HPDE6-E6E7 (cell line): Measurements from ENCODE around the gene DYNLRB1.
A peak's percentile ranks its signal among the peaks of the same experiment; 100 is the strongest.

Experiments used
- DNase-seq: peaks from one replicate; pipeline ENCODE4 v3.0.0; 2011; ENCODE audit warnings: missing footprints; ENCODE audit errors: extremely low spot score

The DYNLRB1 gene

DNA sequence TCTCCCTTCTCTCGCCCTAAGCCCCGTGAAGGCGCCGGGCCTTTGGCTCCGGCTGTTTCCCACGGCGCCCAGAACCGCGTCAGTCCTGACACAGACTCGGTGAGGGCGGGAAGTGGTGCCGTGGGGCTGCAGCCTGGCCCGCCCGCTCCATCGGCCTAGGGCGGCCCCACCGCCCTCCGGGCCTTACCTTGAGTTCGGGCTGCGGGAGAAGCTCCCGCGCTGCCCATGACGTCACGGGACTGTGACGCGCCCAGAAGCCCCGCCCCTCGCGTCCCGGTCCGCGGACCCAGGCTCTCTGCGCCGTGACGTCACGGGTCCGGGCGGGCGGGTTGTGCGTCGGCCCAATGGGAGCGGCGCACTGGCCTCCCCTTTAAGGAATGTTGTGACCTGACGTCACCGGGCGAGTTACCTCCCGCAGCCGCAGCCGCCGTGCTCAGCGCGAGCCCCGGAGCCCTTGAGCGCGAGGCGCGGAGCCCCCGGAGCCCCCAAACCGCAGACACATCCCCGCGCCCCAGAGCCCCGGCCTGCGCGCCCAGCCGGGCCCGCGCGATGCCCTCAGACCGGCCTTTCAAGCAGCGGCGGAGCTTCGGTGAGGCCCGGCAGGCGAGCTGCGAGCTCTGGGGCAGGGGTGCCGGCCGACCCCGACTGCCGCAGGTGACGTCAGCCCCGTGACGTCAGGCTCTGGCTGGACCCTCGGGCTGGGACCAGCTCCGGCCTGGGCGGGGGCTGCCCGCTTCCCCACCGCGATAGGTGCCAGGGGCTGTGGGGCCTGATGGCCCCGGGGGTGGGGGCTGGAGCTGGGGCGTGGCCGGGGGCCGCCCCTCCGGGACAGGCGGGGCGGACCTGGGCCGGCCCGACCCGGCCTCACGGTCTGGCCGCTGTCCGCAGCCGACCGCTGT is 42.3 kb downstream of the DYNLRB1 start, which contains the start of gene MAP1LC3A:
TSS of gene MAP1LC3A (plus strand) at position 399 of the 899 bp plus-strand sequence. CDS start at position 550, 151 bp downstream.
- DNase-seq: peak; percentile 99

GRCh38 chr20:34559311-34560140 is 43.3 kb downstream of the DYNLRB1 start:
- no peak for DNase-seq

GRCh38 chr20:34560141-34560523 is 43.9 kb downstream of the DYNLRB1 start:
- DNase-seq: no peak

GRCh38 chr20:34560614-34561013 is 44.4 kb downstream of the DYNLRB1 start:
- DNase-seq: no peak

DNA sequence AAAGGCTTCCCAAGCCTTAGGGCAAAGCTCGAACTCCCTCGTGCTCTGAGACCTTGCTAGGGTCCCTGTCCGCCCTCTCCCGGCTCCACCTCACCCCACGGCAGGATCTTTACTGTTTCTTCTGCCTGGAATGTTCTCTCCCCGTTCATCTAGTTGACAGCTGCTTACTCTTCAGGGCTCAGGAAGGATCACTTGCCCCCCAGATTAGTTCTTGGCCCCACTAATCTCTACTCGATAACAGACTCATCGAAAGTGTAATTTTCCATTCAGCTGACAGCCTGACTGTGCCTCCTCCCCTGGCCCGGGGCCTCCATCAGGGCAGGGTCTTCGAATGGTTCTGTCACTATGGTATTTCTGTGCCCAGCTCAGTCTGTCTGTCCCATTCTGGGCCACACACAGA is 45.4 kb downstream of the DYNLRB1 start:
- DNase-seq: no peak

DNA sequence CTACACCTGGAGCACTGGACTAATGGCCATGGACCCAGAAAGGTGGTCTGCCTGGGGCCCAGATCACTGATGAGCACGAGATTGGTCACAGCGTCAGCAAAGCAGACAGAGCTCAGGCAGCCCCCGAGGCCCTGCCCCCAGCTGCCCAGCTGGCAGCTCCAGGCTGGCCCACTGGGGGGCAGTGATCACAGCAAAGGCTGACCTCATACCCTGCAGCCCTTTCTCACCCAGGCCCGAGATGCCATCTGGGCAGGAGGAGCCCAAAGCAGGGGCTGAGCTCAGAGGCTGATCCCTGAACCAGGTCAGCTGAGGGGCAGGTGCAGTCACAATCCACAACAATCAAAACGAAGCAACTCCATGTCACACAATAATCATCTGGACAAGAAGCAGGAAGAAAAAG is 46.4 kb downstream of the DYNLRB1 start:
- DNase-seq: no peak

- DNase-seq: no peak
Measured at GRCh38 chr20:34564833-34565232, 48.6 kb downstream of the DYNLRB1 start.

DNA sequence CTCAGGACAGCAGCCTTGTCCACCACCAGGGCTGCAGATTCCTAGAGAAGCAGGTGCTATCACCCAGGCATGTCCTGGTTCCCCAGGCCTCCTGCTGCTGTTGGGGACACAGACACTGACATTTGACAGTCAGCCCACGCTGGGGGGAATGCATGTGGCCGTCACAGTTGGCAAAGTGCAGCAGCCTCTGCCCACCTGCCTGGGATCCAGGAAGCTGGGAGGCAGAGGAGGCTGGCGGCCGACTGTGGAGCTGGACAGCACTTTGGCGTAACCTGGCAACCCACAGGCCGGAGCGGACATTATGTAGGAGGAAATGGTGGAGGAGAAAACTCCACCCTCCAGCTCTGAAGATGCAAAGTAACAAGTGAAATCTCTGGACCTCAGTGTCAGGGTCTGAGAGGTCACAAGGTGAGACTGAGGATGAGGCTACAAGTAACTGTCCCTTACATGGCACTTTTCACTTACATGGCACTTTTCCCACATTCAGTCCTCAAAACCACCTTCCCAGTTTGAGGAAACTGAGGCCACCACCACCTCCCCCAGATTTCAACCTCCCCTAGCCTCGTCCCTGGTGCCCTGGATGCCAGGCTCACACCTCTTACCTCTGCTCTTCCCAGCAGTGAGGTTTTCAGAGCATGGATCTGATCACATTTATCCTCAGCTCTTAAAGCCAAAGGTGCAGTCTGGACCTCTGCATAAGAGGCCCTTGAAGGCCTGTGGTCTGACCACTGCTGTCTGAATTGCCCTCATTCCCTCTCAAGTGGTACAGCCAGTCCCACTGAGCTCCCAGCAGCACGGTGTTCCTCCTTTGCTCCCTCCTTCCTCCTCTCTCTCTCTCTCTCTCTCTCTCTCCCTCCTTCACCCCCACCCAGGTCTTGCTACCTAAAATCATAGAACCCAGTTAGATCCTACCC is 51.0 kb downstream of the DYNLRB1 start:
- DNase-seq: no peak

DNA sequence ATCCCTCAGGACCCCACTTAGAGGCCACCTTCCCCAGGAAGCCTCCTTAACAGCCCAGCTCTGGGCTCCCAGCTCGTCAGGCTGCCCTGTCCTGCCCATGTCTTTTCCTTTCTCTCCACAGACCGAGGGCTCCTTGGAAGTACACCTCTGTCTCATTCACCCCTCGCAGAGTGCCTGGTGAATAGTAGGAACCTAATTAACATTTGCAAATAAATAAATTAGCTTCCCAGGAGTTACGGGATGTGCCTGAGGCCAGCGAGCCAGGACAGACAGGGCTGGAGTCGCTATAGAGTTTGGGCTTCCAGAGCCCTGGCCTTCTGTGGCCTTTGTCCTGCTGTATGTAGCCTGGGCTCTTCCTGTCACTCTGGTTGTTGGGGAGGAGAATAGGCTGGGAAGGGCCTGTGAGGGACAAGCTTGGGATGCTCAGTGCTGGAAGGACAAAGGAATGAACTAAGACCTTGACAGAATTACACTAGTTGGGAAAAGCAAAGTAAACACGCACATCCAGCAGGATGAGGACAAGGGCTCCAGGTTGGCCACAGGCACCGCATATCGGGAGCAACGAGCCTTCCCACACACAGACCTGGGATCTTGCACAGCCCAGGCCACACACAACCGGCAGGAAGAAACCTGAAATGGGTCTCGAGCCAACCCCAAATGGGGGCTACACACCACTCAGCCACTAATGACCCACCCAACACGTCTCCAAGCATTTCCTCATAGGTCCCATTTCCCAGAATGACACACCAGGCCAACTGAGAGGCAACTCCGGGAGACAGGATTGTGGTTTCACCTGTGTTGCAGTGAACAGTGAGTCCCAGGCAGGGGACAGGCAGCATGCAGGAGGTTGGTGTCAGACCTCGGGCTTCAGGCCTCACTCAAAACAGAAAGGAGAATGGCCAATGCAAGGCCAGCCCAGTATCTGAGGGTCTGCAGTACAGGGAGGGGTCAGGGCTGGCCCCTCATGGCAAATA is 52.0 kb downstream of the DYNLRB1 start:
- DNase-seq: no peak

DNA sequence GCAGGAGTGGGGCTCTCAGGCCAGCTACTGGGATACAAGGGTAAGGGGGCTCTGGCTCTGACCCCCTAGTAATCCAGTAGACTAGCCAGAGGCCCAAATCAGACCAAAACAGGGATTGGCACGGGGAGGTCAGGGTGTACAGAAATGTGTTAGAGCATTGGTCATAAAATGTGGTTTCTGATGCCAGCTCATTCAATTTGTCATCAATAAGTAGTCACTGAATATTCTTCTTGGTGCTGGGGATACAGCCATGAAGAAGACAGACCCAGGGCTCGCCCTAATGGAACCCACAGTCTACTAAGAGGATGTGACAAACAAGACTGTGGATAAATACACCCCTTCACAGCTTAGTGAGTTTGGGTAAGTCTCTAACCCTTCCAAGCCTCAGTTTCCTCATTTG is 53.4 kb downstream of the DYNLRB1 start:
- no peak for DNase-seq

- DNase-seq: no peak
Measured at GRCh38 chr20:34570859-34571306, 54.7 kb downstream of the DYNLRB1 start.

DNA sequence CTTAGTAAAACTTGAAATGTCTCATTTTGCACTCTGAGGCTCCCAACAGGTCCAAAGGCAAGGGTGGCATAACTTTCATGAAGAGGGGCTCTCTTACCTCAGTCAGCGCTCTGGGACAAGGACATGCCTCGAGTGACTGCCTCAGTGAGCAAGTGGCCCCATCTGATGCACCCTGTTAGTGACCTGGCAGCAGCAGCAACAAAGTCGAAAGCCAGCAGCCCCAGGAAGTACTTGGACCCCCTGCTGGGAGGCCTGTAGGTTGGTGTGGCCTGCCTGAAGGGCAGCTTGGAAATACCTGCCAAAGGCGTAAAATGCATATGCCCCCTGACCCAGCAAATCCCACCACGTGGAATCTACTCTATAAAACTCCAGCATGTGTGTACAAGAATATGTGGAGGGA is 55.5 kb downstream of the DYNLRB1 start:
- DNase-seq: no peak

- DNase-seq: no peak
Measured at GRCh38 chr20:34573541-34574300, 57.5 kb downstream of the DYNLRB1 start.

DNA sequence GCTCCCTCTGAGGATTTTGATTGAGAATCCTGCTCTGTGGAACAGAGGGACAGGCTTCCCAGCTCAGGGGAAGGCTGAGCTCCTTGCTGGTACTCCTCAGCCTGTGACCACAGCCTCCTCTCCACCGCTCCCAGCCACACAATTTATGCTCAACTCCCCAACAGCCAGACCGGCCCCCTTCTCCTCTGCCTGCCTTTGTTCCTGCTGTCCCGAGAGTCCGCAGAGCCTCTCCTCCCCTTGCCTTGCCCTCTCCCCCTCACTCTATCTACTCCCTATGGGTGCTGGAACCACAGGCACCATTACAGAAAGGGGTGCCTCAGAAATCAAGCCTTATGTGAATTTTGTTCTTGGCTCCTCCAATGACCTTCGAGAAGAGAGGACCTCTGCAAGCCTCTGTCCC is 58.2 kb downstream of the DYNLRB1 start:
- no peak for DNase-seq

- no peak for DNase-seq
Measured at GRCh38 chr20:34574861-34575260, 58.6 kb downstream of the DYNLRB1 start.

- DNase-seq: no peak
Measured at GRCh38 chr20:34575271-34575670, 59.0 kb downstream of the DYNLRB1 start.

DNA sequence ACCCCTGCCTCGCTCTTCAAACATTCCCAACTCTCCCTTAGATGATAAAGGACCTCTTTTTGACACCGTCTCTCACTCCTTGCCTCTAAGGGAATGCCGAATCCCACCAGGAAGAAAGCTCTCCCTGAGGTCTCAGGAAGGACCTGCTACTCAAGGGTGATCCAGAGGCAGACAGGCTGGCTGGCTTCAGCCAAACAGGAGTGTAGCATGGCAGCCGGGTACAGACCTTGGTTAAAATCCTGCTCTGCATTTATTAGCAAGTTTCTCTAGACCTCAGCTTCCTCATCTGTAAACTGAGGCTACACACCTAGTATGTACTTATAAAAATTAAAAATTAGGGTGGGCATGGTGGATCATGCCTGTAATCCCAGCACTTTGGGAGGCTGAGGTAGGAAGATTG is 59.5 kb downstream of the DYNLRB1 start:
- no peak for DNase-seq

DNA sequence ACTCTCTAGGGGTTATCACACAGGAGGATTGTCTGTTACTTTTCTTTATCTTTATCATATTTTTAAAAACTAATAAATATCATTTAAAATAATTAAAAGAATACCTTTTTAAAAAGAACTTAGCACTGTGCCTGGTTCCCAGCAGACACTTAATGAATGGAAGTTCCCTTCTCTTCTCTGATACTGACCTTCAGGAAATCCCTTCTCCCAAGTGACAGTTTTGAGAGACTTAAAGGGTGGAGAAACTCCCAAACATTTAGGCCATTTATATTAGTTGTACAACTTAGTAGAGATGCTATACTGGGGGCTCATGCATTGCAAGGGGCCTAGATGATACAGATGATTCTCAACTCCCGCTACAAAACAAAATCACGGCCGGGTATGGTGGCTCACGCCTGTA is 60.8 kb downstream of the DYNLRB1 start:
- no peak for DNase-seq

DNA sequence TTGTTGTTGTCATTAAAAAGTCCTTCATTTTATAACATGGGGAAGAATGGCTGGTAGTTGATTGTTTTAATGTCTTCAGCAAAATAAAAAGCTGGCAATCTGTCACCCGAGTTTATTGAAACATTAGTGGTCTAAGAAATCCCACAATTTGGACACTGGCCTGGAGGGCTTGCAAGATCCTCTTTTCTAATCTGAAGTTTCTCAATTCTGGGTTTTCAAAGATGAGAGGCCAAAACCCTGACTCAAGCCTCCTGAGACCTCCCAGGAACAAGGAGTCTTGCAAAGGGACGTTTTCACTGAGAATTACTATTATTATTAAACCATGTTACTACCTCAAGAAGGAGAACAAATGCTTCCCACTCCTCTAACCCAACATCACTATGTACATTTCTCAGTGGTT is 61.8 kb downstream of the DYNLRB1 start:
- DNase-seq: no peak

DNA sequence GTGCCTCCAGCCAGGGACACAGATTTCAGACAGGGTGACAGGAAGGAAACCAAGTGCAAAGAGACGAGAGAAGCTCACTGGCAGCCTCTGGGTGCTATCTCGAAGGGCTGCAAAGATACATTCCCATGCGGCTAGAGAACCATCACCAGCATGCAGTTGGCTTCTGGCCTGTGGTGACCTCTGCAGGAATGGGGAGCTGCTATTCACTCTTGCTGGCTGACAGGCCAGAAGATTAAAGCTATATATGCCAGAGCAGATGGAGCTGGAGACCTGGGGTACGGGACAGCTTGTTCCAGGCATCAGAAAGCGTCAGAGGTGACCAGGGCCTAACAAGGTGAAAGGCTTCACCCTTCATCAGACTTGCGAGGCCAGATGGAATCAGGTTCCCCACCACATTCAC is 62.3 kb downstream of the DYNLRB1 start:
- DNase-seq: no peak
